ENCODE data around the gene CCDC85C.
"Not testable (repeated sequence)": the region's sequence is repeated elsewhere in the genome, so short reads cannot be mapped to it uniquely, and the experiment has no call there.

Gene CCDC85C

GRCh38 chr14:99644035-99644587 lies 40.1 kb upstream of the CCDC85C start:
- no peaks in the 10 kb centered on the region for H3K9me3 ChIP-seq (ENCODE audit: control insufficient read depth, low read length)
- no peak overlapping the region for H3K4me3 ChIP-seq (ENCODE audit: low read length)
- peaks cover 7% of the 10 kb centered on the region for H3K4me1 ChIP-seq (ENCODE audit: control insufficient read depth, insufficient read depth, low read length)
- H3K9ac ChIP-seq (ENCODE audit: low read length) = peak overlapping the region; percentile 79
- H3K27me3 ChIP-seq (replicated peaks; ENCODE audit: control insufficient read depth, insufficient read depth, low read length) = no peaks in the 10 kb centered on the region
- no peaks in the 10 kb centered on the region for H3K36me3 ChIP-seq (ENCODE audit: control insufficient read depth, insufficient read depth, low read length, severe bottlenecking)
- no peak for DNase-seq (ENCODE audit: low read depth)

GRCh38 chr14:99643343-99643742 lies 39.3 kb upstream of the CCDC85C start:
- Histone ChIP-seq H3K9ac (ENCODE audit: low read length) (no peak overlapping the region), H3K4me1 (ENCODE audit: control insufficient read depth, insufficient read depth, low read length) (peaks cover 3% of the 10 kb centered on the region), H3K4me3 (ENCODE audit: low read length) (no peak overlapping the region), H3K27me3 (replicated peaks; ENCODE audit: control insufficient read depth, insufficient read depth, low read length) (no peaks in the 10 kb centered on the region), H3K36me3 (ENCODE audit: control insufficient read depth, insufficient read depth, low read length, severe bottlenecking) (no peaks in the 10 kb centered on the region), H3K9me3 (ENCODE audit: control insufficient read depth, low read length) (no peaks in the 10 kb centered on the region)
- no peak for DNase-seq (ENCODE audit: low read depth)

GRCh38 chr14:99642771-99643170 lies 38.8 kb upstream of the CCDC85C start:
- not testable (repeated sequence) for DNase-seq (ENCODE audit: low read depth); H3K4me3 ChIP-seq (ENCODE audit: low read length); H3K27me3 ChIP-seq (replicated peaks; ENCODE audit: control insufficient read depth, insufficient read depth, low read length); H3K4me1 ChIP-seq (ENCODE audit: control insufficient read depth, insufficient read depth, low read length); H3K36me3 ChIP-seq (ENCODE audit: control insufficient read depth, insufficient read depth, low read length, severe bottlenecking); H3K9me3 ChIP-seq (ENCODE audit: control insufficient read depth, low read length); H3K9ac ChIP-seq (ENCODE audit: low read length)

- peaks cover 30% of the 10 kb centered on the region for H3K27me3 ChIP-seq (replicated peaks; ENCODE audit: control insufficient read depth, insufficient read depth, low read length)
- no peak overlapping the region for H3K9ac ChIP-seq (ENCODE audit: low read length)
- no peaks in the 10 kb centered on the region for H3K4me1 ChIP-seq (ENCODE audit: control insufficient read depth, insufficient read depth, low read length)
- no peaks in the 10 kb centered on the region for H3K9me3 ChIP-seq (ENCODE audit: control insufficient read depth, low read length)
- H3K36me3 ChIP-seq (ENCODE audit: control insufficient read depth, insufficient read depth, low read length, severe bottlenecking) = no peaks in the 10 kb centered on the region
- H3K4me3 ChIP-seq (ENCODE audit: low read length) = no peak overlapping the region
- no peak for DNase-seq (ENCODE audit: low read depth)
Observed at GRCh38 chr14:99637624-99638023, 33.6 kb upstream of the CCDC85C start.

- H3K4me1 ChIP-seq (ENCODE audit: control insufficient read depth, insufficient read depth, low read length) = no peaks in the 10 kb centered on the region
- DNase-seq (ENCODE audit: low read depth) = no peak
- no peaks in the 10 kb centered on the region for H3K9me3 ChIP-seq (ENCODE audit: control insufficient read depth, low read length)
- no peak overlapping the region for H3K4me3 ChIP-seq (ENCODE audit: low read length)
- peaks cover 37% of the 10 kb centered on the region for H3K27me3 ChIP-seq (replicated peaks; ENCODE audit: control insufficient read depth, insufficient read depth, low read length)
- H3K9ac ChIP-seq (ENCODE audit: low read length) = no peak overlapping the region
- no peaks in the 10 kb centered on the region for H3K36me3 ChIP-seq (ENCODE audit: control insufficient read depth, insufficient read depth, low read length, severe bottlenecking)
Observed at GRCh38 chr14:99636487-99636886, 32.5 kb upstream of the CCDC85C start.

GRCh38 chr14:99635116-99635515 lies 31.1 kb upstream of the CCDC85C start:
- H3K9me3 ChIP-seq (ENCODE audit: control insufficient read depth, low read length) = no peaks in the 10 kb centered on the region
- H3K27me3 ChIP-seq (replicated peaks; ENCODE audit: control insufficient read depth, insufficient read depth, low read length) = peaks cover 37% of the 10 kb centered on the region
- no peak for DNase-seq (ENCODE audit: low read depth)
- H3K4me3 ChIP-seq (ENCODE audit: low read length) = no peak overlapping the region
- no peak overlapping the region for H3K9ac ChIP-seq (ENCODE audit: low read length)
- no peaks in the 10 kb centered on the region for H3K36me3 ChIP-seq (ENCODE audit: control insufficient read depth, insufficient read depth, low read length, severe bottlenecking)
- no peaks in the 10 kb centered on the region for H3K4me1 ChIP-seq (ENCODE audit: control insufficient read depth, insufficient read depth, low read length)

- no peaks in the 10 kb centered on the region for H3K4me1 ChIP-seq (ENCODE audit: control insufficient read depth, insufficient read depth, low read length)
- no peaks in the 10 kb centered on the region for H3K36me3 ChIP-seq (ENCODE audit: control insufficient read depth, insufficient read depth, low read length, severe bottlenecking)
- peaks cover 37% of the 10 kb centered on the region for H3K27me3 ChIP-seq (replicated peaks; ENCODE audit: control insufficient read depth, insufficient read depth, low read length)
- H3K4me3 ChIP-seq (ENCODE audit: low read length) = no peak overlapping the region
- no peaks in the 10 kb centered on the region for H3K9me3 ChIP-seq (ENCODE audit: control insufficient read depth, low read length)
- H3K9ac ChIP-seq (ENCODE audit: low read length) = no peak overlapping the region
- no peak for DNase-seq (ENCODE audit: low read depth)
Observed at GRCh38 chr14:99634443-99634842, 30.4 kb upstream of the CCDC85C start.

GRCh38 chr14:99633918-99634317 lies 29.9 kb upstream of the CCDC85C start:
- Histone ChIP-seq H3K36me3 (ENCODE audit: control insufficient read depth, insufficient read depth, low read length, severe bottlenecking) (no peaks in the 10 kb centered on the region), H3K4me3 (ENCODE audit: low read length) (no peak overlapping the region), H3K4me1 (ENCODE audit: control insufficient read depth, insufficient read depth, low read length) (no peaks in the 10 kb centered on the region), H3K27me3 (replicated peaks; ENCODE audit: control insufficient read depth, insufficient read depth, low read length) (peaks cover 37% of the 10 kb centered on the region), H3K9me3 (ENCODE audit: control insufficient read depth, low read length) (no peaks in the 10 kb centered on the region), H3K9ac (ENCODE audit: low read length) (no peak overlapping the region)
- DNase-seq (ENCODE audit: low read depth) = no peak

GRCh38 chr14:99633141-99633540 lies 29.1 kb upstream of the CCDC85C start:
- no peak overlapping the region for H3K4me3 ChIP-seq (ENCODE audit: low read length)
- H3K4me1 ChIP-seq (ENCODE audit: control insufficient read depth, insufficient read depth, low read length) = no peaks in the 10 kb centered on the region
- no peaks in the 10 kb centered on the region for H3K9me3 ChIP-seq (ENCODE audit: control insufficient read depth, low read length)
- peaks cover 37% of the 10 kb centered on the region for H3K27me3 ChIP-seq (replicated peaks; ENCODE audit: control insufficient read depth, insufficient read depth, low read length)
- H3K36me3 ChIP-seq (ENCODE audit: control insufficient read depth, insufficient read depth, low read length, severe bottlenecking) = no peaks in the 10 kb centered on the region
- no peak for DNase-seq (ENCODE audit: low read depth)
- H3K9ac ChIP-seq (ENCODE audit: low read length) = no peak overlapping the region

- Histone ChIP-seq H3K4me3 (ENCODE audit: low read length) (no peak overlapping the region), H3K4me1 (ENCODE audit: control insufficient read depth, insufficient read depth, low read length) (no peaks in the 10 kb centered on the region), H3K9ac (ENCODE audit: low read length) (no peak overlapping the region), H3K27me3 (replicated peaks; ENCODE audit: control insufficient read depth, insufficient read depth, low read length) (peaks cover 43% of the 10 kb centered on the region), H3K9me3 (ENCODE audit: control insufficient read depth, low read length) (no peaks in the 10 kb centered on the region), H3K36me3 (ENCODE audit: control insufficient read depth, insufficient read depth, low read length, severe bottlenecking) (no peaks in the 10 kb centered on the region)
- no peak for DNase-seq (ENCODE audit: low read depth)
Observed at GRCh38 chr14:99632410-99633035, 28.5 kb upstream of the CCDC85C start.

GRCh38 chr14:99630202-99630601 lies 26.2 kb upstream of the CCDC85C start:
- Histone ChIP-seq H3K4me1 (ENCODE audit: control insufficient read depth, insufficient read depth, low read length) (no peaks in the 10 kb centered on the region), H3K9me3 (ENCODE audit: control insufficient read depth, low read length) (no peaks in the 10 kb centered on the region), H3K36me3 (ENCODE audit: control insufficient read depth, insufficient read depth, low read length, severe bottlenecking) (no peaks in the 10 kb centered on the region), H3K27me3 (replicated peaks; ENCODE audit: control insufficient read depth, insufficient read depth, low read length) (peaks cover 59% of the 10 kb centered on the region), H3K4me3 (ENCODE audit: low read length) (no peak overlapping the region), H3K9ac (ENCODE audit: low read length) (no peak overlapping the region)
- no peak for DNase-seq (ENCODE audit: low read depth)

All from adipocyte (in vitro differentiated cells).